ENCODE results near the gene LRRC3C.

- no peak for TF ChIP-seq CTCF (IDR thresholded peaks at IDR 0.05; ENCODE audit: low read length)
- TF ChIP-seq EZH2phosphoT487 (IDR thresholded peaks at IDR 0.05; ENCODE audit: low read length) = no peak
Measured at GRCh38 chr17:39979016-39979670, 51.6 kb downstream of the LRRC3C start.

All from MM.1S (cell line).